Measurements from ENCODE around the gene TNXB.

Gene TNXB

GRCh38 chr6:32137454-32137853 is 28.3 kb upstream of the TNXB start:
- no peak for DNase-seq

GRCh38 chr6:32133786-32134185 is 24.6 kb upstream of the TNXB start:
- no peak for DNase-seq

GRCh38 chr6:32132110-32132509 is 23.0 kb upstream of the TNXB start:
- DNase-seq: no peak

- no peak for DNase-seq
Measured at GRCh38 chr6:32131439-32131948, 22.4 kb upstream of the TNXB start.

- no peak for DNase-seq
Measured at GRCh38 chr6:32129297-32130088, 20.4 kb upstream of the TNXB start.

- no peak for DNase-seq
Measured at GRCh38 chr6:32128751-32129296, 19.7 kb upstream of the TNXB start.

- peak; percentile 99 for DNase-seq
Measured at GRCh38 chr6:32127717-32128592, 18.8 kb upstream of the TNXB start, which contains the start of gene ATF6B. ATF6B (minus strand) TSS chr6:32128246; CDS start chr6:32128207, 39 bp downstream.

- no peak for DNase-seq
Measured at GRCh38 chr6:32127409-32127716, 18.2 kb upstream of the TNXB start.

- no peak for DNase-seq
Measured at GRCh38 chr6:32126880-32127279, 17.7 kb upstream of the TNXB start.

GRCh38 chr6:32123681-32124080 is 14.5 kb upstream of the TNXB start:
- no peak for DNase-seq

- DNase-seq: no peak
Measured at GRCh38 chr6:32120573-32121059, 11.5 kb upstream of the TNXB start.

GRCh38 chr6:32118782-32119628 is 9.9 kb upstream of the TNXB start:
- DNase-seq: peak; percentile 10

- no peak for DNase-seq
Measured at GRCh38 chr6:32117461-32117860, 8.3 kb upstream of the TNXB start.

GRCh38 chr6:32116674-32117073 is 7.5 kb upstream of the TNXB start:
- DNase-seq: no peak

GRCh38 chr6:32115623-32116022 is 6.5 kb upstream of the TNXB start:
- DNase-seq: no peak

- DNase-seq: no peak
Measured at GRCh38 chr6:32114796-32115195, 5.7 kb upstream of the TNXB start.

- no peak for DNase-seq
Measured at GRCh38 chr6:32113386-32114352, 4.5 kb upstream of the TNXB start.

GRCh38 chr6:32112431-32112980 is 3.4 kb upstream of the TNXB start:
- DNase-seq: no peak

GRCh38 chr6:32111424-32112066 is 2.4 kb upstream of the TNXB start:
- DNase-seq: no peak

GRCh38 chr6:32110632-32111031 is 1.5 kb upstream of the TNXB start:
- no peak for DNase-seq
